Peyer's patch (tissue), 4 donors: Measurements from ENCODE around the gene GTPBP2. TPM values are rescaled to one million over a fixed set of nuclear protein-coding genes. Genes with fewer than 3 reads are reported as not detected.

Source experiments
- DNase-seq, 3 donors: peaks; one replicate each; pipeline ENCODE4 v3.0.0-alpha.2; 2017 to 2019
- H3K27ac ChIP-seq, 4 donors: fragments of 200-600 bp; sonication (generic); one replicate each; pipeline ENCODE4 v1.5.1; 2016 to 2019
- H3K27me3 ChIP-seq, 2 donors: fragments of 200-600 bp; sonication (generic); one replicate each; pipeline ENCODE4 v1.5.1; 2019
- H3K36me3 ChIP-seq, 3 donors: fragments of 200-600 bp; sonication (generic); one replicate each; pipeline ENCODE4 v1.5.1; 2016 to 2019
- H3K4me1 ChIP-seq, 4 donors: fragments of 200-600 bp; sonication (generic); one replicate each; pipeline ENCODE4 v1.5.1; 2016 to 2019
- H3K4me3 ChIP-seq, 4 donors: fragments of 200-600 bp; sonication (generic); 1 replicate in 3 of 4; 2 replicates in 1 of 4; pipeline ENCODE4 v1.5.1; 2016 to 2019; ENCODE audit warnings: mild to moderate bottlenecking in 1 of 4
- H3K9me3 ChIP-seq, 4 donors: fragments of 200-600 bp; sonication (generic); one replicate each; pipeline ENCODE4 v1.5.1; 2016 to 2019; ENCODE audit warnings: mild to moderate bottlenecking in 1 of 4
- CTCF ChIP-seq, 6 experiments: fragments of 450-650 bp in 4 of 6; fragments of 200-600 bp in 2 of 6; sonication (generic) in 1 of 6; IDR thresholded peaks; one replicate each; pipeline ENCODE4 v1.5.1; 2017 to 2019; ENCODE audit warnings: antibody characterized with exemption in 6 of 6, mild to moderate bottlenecking in 3 of 6, moderate library complexity in 1 of 6
- POLR2A ChIP-seq, 2 donors: fragments of 450-650 bp; IDR thresholded peaks; one replicate each; pipeline ENCODE4 v1.5.1; 2017; ENCODE audit warnings: antibody characterized with exemption in 2 of 2, mild to moderate bottlenecking in 2 of 2, moderate library complexity in 2 of 2
- total RNA-seq, 4 donors: library from RNA; depleted of rRNA; stranded (reverse); fragments of >200 nt; gene quantifications; one replicate each; pipeline ENCODE4 v1.1.0, GENCODE V29; 2016

GTPBP2 gene
- total RNA-seq, 4 donors from 2014 or later, result 73.4 to 118 (median 88.4) TPM

GRCh38 chr6:43578748-43579147 lies 50.3 kb downstream of the GTPBP2 start:
- Histone ChIP-seq H3K27me3 (no peaks in the 10 kb centered on the region), H3K4me1 (peaks cover 0 to 28% (median 3%) of the 10 kb centered on the region in 4 donors), H3K27ac (no peak overlapping the region), H3K4me3 (no peak overlapping the region), H3K9me3 (no peaks in the 10 kb centered on the region), H3K36me3 (peaks cover 0 to 7% (median 0%) of the 10 kb centered on the region in 3 donors)
- no peak for DNase-seq
- TF ChIP-seq POLR2A (IDR thresholded peaks at IDR 0.05) (no peak), CTCF (IDR thresholded peaks at IDR 0.05) (no peak)

GRCh38 chr6:43575772-43576551 lies 53.1 kb downstream of the GTPBP2 start, which contains the start of the genes POLH and XPO5:
TSS of gene POLH (plus strand) at chr6:43576185. CDS start at chr6:43582320, 6,135 bp downstream.
TSS of gene XPO5 (minus strand) at chr6:43576038. CDS start at chr6:43575864, 174 bp downstream.
- DNase-seq, result peak; percentile 89 to 97 (median 96)
- Histone ChIP-seq H3K36me3 (peaks cover 0 to 12% (median 0%) of the 10 kb centered on the region in 3 donors), H3K9me3 (no peaks in the 10 kb centered on the region), H3K27me3 (no peaks in the 10 kb centered on the region), H3K4me3 (peak within 1 kb of the TSS; percentile 74 to 98 (median 81)), H3K4me1 (peaks cover 0 to 28% (median 3%) of the 10 kb centered on the region in 4 donors), H3K27ac (peak within 1 kb of the TSS; percentile 66 to 86 (median 82))
- TF ChIP-seq POLR2A (IDR thresholded peaks at IDR 0.05), result peak; percentile 93 to 99
- peak in 1 of 6 experiments; percentile 31 for TF ChIP-seq CTCF (IDR thresholded peaks at IDR 0.05)

- H3K4me3 ChIP-seq, result peak overlapping the region; percentile 74 to 98 (median 81)
- H3K36me3 ChIP-seq, result peaks cover 0 to 19% (median 0%) of the 10 kb centered on the region in 3 donors
- H3K27ac ChIP-seq, result peak overlapping the region; percentile 28 to 86 (median 82)
- H3K27me3 ChIP-seq, result no peaks in the 10 kb centered on the region
- TF ChIP-seq CTCF (IDR thresholded peaks at IDR 0.05), result no peak
- DNase-seq, result no peak
- H3K4me1 ChIP-seq, result peaks cover 0 to 28% (median 3%) of the 10 kb centered on the region in 4 donors
- H3K9me3 ChIP-seq, result no peaks in the 10 kb centered on the region
Observed at GRCh38 chr6:43575105-43575771, 53.8 kb downstream of the GTPBP2 start.

GRCh38 chr6:43572015-43572414 lies 57.0 kb downstream of the GTPBP2 start:
- TF ChIP-seq CTCF (IDR thresholded peaks at IDR 0.05), result no peak
- TF ChIP-seq POLR2A (IDR thresholded peaks at IDR 0.05), result no peak
- Histone ChIP-seq H3K4me3 (no peak overlapping the region), H3K4me1 (peaks cover 0 to 14% (median 2%) of the 10 kb centered on the region in 4 donors), H3K36me3 (peaks cover 0 to 47% (median 0%) of the 10 kb centered on the region in 3 donors), H3K27ac (no peak overlapping the region), H3K27me3 (no peaks in the 10 kb centered on the region), H3K9me3 (no peaks in the 10 kb centered on the region)
- no peak for DNase-seq

- Histone ChIP-seq H3K4me3 (no peak overlapping the region), H3K36me3 (peaks cover 0 to 56% (median 0%) of the 10 kb centered on the region in 3 donors), H3K27me3 (no peaks in the 10 kb centered on the region), H3K9me3 (no peaks in the 10 kb centered on the region), H3K4me1 (peaks cover 0 to 8% (median 0%) of the 10 kb centered on the region in 4 donors), H3K27ac (no peak overlapping the region)
- no peak for DNase-seq
- TF ChIP-seq CTCF (IDR thresholded peaks at IDR 0.05) (no peak), POLR2A (IDR thresholded peaks at IDR 0.05) (no peak)
Observed at GRCh38 chr6:43570876-43571441, 58.1 kb downstream of the GTPBP2 start.
